GM12865 (cell line): ENCODE measurements around the gene LIPC.

Experiments
- DNase-seq: peaks from one replicate; pipeline ENCODE4 v3.0.0; 2010; ENCODE audit warnings: low read depth
- H3K4me3 ChIP-seq: 2 replicates; pipeline ENCODE4 v1.5.1; 2011; ENCODE audit warnings: mild to moderate bottlenecking, low read depth, low read length, control low read depth
- CTCF ChIP-seq: IDR thresholded peaks from 2 replicates; pipeline ENCODE4 v1.5.1; 2011; ENCODE audit warnings: low read length, control low read depth, low read depth, inconsistent platforms; ENCODE audit not compliant: insufficient read depth; ENCODE audit errors: missing control alignments

Gene LIPC

GRCh38 chr15:58495891-58496408 lies 64.2 kb downstream of the LIPC start:
- TF ChIP-seq CTCF = no peak
- DNase-seq = no peak
- no peak overlapping the region for H3K4me3 ChIP-seq

- no peak for DNase-seq
- TF ChIP-seq CTCF = no peak
- H3K4me3 ChIP-seq = no peak overlapping the region
Observed at GRCh38 chr15:58497046-58497785, 65.4 kb downstream of the LIPC start.

GRCh38 chr15:58498821-58499580 lies 67.2 kb downstream of the LIPC start:
- H3K4me3 ChIP-seq = no peak overlapping the region
- no peak for DNase-seq
- no peak for TF ChIP-seq CTCF

GRCh38 chr15:58501006-58501405 lies 69.2 kb downstream of the LIPC start:
- TF ChIP-seq CTCF = no peak
- no peak for DNase-seq
- no peak overlapping the region for H3K4me3 ChIP-seq

- TF ChIP-seq CTCF = no peak
- no peak for DNase-seq
- no peak overlapping the region for H3K4me3 ChIP-seq
Observed at GRCh38 chr15:58501636-58502188, 69.9 kb downstream of the LIPC start.

GRCh38 chr15:58503139-58504027 lies 71.6 kb downstream of the LIPC start:
- DNase-seq = no peak
- H3K4me3 ChIP-seq = no peak overlapping the region
- TF ChIP-seq CTCF = no peak
